Measurements from ENCODE around the gene TSGA10. TPM values are rescaled to one million over a fixed set of nuclear protein-coding genes. Genes with fewer than 3 reads are reported as not detected.

TSGA10 gene
- total RNA-seq, 4 donors from 2014 or later, result 7.0 to 12.6 (median 10.8) TPM

DNA sequence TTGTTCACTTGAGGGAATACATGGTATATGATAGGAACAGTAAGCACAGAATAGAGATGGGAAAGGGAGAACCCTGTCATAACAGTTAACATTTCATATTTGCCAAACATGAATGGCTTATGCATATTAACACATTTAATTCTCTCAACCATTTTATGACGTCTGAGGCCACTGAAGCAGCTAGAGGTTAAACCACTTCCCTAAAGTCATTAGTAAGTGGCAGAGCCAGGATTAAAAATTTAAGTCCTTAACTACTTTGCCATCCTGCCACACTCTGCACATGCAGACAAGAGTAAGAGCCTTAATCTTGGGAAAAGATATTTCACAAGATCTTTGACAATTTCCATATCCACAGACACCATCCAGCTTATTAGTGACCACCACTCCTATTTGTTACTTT is 2.1 kb upstream of the TSGA10 start:
- intact Hi-C loops (cut with DNase I; ENCODE audit: low total_unique reads), result no loop called here
- TF ChIP-seq, protein P1, sequence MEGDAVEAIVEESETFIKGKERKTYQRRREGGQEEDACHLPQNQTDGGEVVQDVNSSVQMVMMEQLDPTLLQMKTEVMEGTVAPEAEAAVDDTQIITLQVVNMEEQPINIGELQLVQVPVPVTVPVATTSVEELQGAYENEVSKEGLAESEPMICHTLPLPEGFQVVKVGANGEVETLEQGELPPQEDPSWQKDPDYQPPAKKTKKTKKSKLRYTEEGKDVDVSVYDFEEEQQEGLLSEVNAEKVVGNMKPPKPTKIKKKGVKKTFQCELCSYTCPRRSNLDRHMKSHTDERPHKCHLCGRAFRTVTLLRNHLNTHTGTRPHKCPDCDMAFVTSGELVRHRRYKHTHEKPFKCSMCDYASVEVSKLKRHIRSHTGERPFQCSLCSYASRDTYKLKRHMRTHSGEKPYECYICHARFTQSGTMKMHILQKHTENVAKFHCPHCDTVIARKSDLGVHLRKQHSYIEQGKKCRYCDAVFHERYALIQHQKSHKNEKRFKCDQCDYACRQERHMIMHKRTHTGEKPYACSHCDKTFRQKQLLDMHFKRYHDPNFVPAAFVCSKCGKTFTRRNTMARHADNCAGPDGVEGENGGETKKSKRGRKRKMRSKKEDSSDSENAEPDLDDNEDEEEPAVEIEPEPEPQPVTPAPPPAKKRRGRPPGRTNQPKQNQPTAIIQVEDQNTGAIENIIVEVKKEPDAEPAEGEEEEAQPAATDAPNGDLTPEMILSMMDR (IDR thresholded peaks at IDR 0.05), result no peak
- TF ChIP-seq POLR2A (IDR thresholded peaks at IDR 0.05), result no peak
- 82% methylated on average over 1 of the region's 1 CpG for WGBS, 2 donors
- no peak for DNase-seq (ENCODE audit: low spot score in 2 of 2)
- H3K4me3 ChIP-seq (ENCODE audit: low read depth, poor library complexity, severe bottlenecking), result no peak overlapping the region

DNA sequence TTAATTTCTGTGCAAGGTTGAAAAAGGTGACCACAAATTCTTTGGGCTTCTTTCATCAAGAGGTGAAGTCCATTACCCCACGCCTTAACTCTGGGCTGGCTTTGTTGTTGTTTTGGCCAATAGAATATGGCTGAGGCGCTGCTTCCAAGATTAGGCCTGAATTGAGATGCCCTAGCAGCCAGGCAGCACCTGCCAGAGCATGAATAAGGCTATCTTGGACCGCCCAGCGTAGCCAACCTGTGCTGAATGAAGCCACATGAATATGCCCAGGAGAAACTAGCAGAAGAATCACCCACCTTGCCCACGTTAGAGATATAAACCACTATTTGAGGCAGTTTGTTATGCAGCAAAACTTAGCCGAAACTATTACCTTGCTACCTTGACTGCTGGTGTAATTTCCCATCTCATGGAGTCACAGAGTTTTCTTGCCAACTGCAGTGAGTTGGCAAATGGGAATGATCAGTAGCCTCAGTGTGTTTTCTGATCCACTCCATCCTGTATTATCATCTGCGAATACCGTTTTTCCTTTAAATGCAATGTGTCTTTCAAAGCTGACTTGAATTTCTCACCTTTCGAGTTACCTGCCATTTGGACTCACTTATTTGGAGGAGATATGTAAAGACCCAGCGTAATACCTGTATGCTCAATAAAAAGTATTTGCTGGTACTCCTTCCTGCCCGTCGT is 679 bp downstream of the TSGA10 start:
- peak overlapping the region; percentile 55 for H3K4me3 ChIP-seq (ENCODE audit: low read depth, poor library complexity, severe bottlenecking)
- no peak for TF ChIP-seq POLR2A (IDR thresholded peaks at IDR 0.05)
- TF ChIP-seq, protein P1 (IDR thresholded peaks at IDR 0.05), result no peak
- WGBS, 2 donors, result 38 to 39% methylated on average over 12 of the region's 12 CpGs
- intact Hi-C loops (cut with DNase I; ENCODE audit: low total_unique reads), result no loop called here
- DNase-seq (ENCODE audit: low spot score in 2 of 2), result no peak

DNA sequence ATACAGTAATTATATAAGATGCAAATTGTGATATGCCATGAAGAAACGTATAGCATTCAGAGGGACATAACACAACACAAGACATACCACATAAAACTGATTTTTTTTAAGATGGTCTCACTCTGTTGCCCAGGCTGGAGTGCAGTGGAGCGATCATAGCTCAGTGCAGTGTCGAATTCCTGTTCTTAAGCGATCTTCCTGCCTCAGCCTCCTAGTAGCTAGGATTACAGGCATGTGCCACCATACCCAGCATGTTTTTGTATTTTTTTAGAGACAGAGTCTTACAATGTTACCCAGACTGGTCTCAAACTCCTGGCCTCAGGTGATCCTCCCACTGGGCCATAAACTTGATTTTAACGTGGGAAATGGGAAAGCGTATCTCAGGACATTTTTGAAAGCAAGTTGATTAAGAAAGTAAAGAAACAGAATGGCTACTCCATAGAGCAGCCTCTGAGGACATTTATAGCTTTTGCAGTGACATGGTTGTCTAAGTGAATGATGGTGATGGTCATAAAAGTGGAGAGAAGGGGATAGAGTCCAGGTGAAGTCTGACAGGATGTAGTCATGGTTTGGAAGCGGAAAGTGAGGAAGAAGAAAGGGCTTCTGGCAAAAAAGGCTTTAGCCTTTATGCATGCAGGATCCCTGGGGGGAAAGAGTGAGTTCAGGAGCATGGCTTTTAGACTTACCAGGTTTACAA is 2.4 kb downstream of the TSGA10 start:
- intact Hi-C loops (cut with DNase I; ENCODE audit: low total_unique reads), result no loop called here
- WGBS, 2 donors, result 83 to 84% methylated on average over 7 of the region's 7 CpGs
- TF ChIP-seq, protein P1 (IDR thresholded peaks at IDR 0.05), result no peak
- no peak for TF ChIP-seq POLR2A (IDR thresholded peaks at IDR 0.05)
- no peak overlapping the region for H3K4me3 ChIP-seq (ENCODE audit: low read depth, poor library complexity, severe bottlenecking)
- no peak for DNase-seq (ENCODE audit: low spot score in 2 of 2)

DNA sequence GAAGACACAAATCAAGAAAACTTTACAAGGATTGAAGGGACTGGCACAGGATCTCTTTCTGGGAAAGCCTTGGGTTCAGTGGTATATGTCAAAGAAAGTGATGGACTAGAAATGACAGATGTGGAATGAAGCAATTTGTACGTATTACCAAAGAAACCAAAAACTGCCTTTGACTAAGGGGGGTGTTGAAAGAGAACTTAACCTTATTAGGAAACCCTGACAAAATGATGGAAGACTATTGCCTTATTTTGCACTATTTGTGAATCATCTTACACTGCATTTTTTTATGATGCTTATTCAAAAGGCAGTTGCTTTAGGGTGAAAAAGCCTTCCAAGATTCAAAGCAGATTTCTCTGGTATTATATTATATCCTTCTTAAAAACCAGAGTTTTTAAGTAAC is 4.0 kb downstream of the TSGA10 start:
- no peak for DNase-seq (ENCODE audit: low spot score in 2 of 2)
- no peak overlapping the region for H3K4me3 ChIP-seq (ENCODE audit: low read depth, poor library complexity, severe bottlenecking)
- TF ChIP-seq POLR2A (IDR thresholded peaks at IDR 0.05), result no peak
- TF ChIP-seq, protein P1 (IDR thresholded peaks at IDR 0.05), result no peak
- intact Hi-C loops (cut with DNase I; ENCODE audit: low total_unique reads), result no loop called here
- 87 to 93% methylated on average over 1 of the region's 1 CpG for WGBS, 2 donors

DNA sequence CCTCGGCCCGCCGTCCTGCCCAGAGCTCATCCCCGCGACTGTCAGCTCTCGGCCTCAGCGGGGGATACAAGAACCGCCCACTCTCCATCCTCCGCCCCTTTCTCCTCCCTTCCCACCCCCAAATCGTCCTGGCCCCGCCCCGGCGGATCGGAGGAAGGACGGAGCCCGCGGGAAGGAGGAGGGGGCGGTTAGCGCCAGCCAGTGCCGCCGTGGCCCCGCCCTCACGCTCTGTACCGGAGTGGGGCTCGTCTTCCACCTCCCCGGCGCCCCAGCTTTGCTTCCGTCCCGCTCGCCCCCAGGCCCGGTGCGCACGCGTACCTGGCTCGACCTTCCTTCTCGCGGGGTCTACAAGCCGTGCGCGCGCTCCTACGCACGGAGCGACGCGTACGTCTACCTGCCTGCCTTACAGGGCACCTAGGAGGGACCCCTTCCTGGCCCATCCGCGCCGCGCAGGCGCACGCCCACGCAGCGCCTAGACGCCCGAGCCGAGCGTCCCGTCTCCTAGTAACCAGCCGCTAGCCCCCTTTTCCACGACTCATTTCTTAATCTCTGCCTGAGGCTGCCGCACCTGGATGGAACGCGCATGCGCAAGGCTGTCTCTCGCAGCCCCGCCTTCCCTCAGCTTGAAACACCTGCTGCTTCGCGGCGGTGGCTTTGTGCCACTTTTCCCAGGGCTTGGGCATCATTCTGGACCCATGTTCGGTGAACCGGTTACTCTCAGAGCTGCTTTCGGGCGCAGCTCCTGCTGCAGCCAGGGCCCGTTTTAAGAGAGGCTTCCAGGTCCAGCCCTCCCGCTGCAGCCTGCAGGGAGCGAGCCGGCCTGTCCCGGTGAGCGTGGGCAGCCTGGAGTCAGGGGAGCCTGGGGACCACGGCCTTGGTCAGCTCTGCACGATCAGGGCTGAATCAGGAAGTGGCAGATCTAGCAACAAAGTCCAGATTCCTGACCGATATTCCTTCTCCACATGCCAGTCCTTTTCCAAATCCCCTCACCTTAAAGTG is 13.3 kb downstream of the TSGA10 start, which contains the start of gene C2orf15:
C2orf15 (plus strand) TSS at position 598 of the 999 bp plus-strand sequence. CDS start 8,852 bp downstream, outside the sequence.
- WGBS, 2 donors, result 1% methylated on average over 55 to 62 of the region's 84 CpGs
- peak; percentile 94 to 99 for DNase-seq (ENCODE audit: low spot score in 2 of 2)
- peak within 1 kb of the TSS; percentile 75 for H3K4me3 ChIP-seq (ENCODE audit: low read depth, poor library complexity, severe bottlenecking)
- TF ChIP-seq, protein P1 (IDR thresholded peaks at IDR 0.05), result no peak
- TF ChIP-seq POLR2A (IDR thresholded peaks at IDR 0.05), result no peak
- intact Hi-C loops (cut with DNase I; ENCODE audit: low total_unique reads), result no loop called here

All from lower leg skin (tissue), 4 donors.